HG03159 (cell line): ENCODE results near the gene DNAL4.

Experiments
- ATAC-seq: cut with Tn5 transposase; IDR thresholded peaks from one replicate; pipeline ENCODE4 v1.9.1; 2021; ENCODE audit warnings: mild to moderate bottlenecking, moderate library complexity; ENCODE audit not compliant: unreplicated experiment

Gene DNAL4

GRCh38 chr22:38741576-38741975 lies 52.4 kb downstream of the DNAL4 start:
- ATAC-seq: no peak

- no peak for ATAC-seq
These were observed 52.8 kb downstream of the DNAL4 start for GRCh38 chr22:38741166-38741565.

- ATAC-seq: no peak
These were observed 53.2 kb downstream of the DNAL4 start for GRCh38 chr22:38740754-38741153.

GRCh38 chr22:38740116-38740723 lies 53.7 kb downstream of the DNAL4 start:
- ATAC-seq: no peak

GRCh38 chr22:38739300-38740055 lies 54.5 kb downstream of the DNAL4 start:
- no peak for ATAC-seq

GRCh38 chr22:38738475-38739070 lies 55.4 kb downstream of the DNAL4 start:
- ATAC-seq: no peak

GRCh38 chr22:38737302-38738060 lies 56.5 kb downstream of the DNAL4 start:
- no peak for ATAC-seq

GRCh38 chr22:38736257-38736570 lies 57.7 kb downstream of the DNAL4 start:
- ATAC-seq: no peak

- no peak for ATAC-seq
These were observed 58.3 kb downstream of the DNAL4 start for GRCh38 chr22:38735465-38736256.

GRCh38 chr22:38735126-38735464 lies 58.8 kb downstream of the DNAL4 start:
- no peak for ATAC-seq

GRCh38 chr22:38734421-38735100 lies 59.4 kb downstream of the DNAL4 start:
- ATAC-seq: no peak

GRCh38 chr22:38733724-38734381 lies 60.1 kb downstream of the DNAL4 start:
- no peak for ATAC-seq

GRCh38 chr22:38733329-38733723 lies 60.6 kb downstream of the DNAL4 start:
- no peak for ATAC-seq

- ATAC-seq: no peak
These were observed 61.6 kb downstream of the DNAL4 start for GRCh38 chr22:38732251-38732815.

- ATAC-seq: no peak
These were observed 62.2 kb downstream of the DNAL4 start for GRCh38 chr22:38731703-38732161.

GRCh38 chr22:38730411-38730871 lies 63.5 kb downstream of the DNAL4 start:
- ATAC-seq: no peak

GRCh38 chr22:38729946-38730345 lies 64.0 kb downstream of the DNAL4 start:
- ATAC-seq: no peak

GRCh38 chr22:38728871-38729796 lies 64.8 kb downstream of the DNAL4 start:
- no peak for ATAC-seq
